ENCODE results near the gene RAB8A. TPM values are rescaled to one million over a fixed set of nuclear protein-coding genes. Genes with fewer than 3 reads are reported as not detected.

Gene RAB8A
- total RNA-seq, 2 donors from 2014 or later = 14.2 to 29.9 TPM

DNA sequence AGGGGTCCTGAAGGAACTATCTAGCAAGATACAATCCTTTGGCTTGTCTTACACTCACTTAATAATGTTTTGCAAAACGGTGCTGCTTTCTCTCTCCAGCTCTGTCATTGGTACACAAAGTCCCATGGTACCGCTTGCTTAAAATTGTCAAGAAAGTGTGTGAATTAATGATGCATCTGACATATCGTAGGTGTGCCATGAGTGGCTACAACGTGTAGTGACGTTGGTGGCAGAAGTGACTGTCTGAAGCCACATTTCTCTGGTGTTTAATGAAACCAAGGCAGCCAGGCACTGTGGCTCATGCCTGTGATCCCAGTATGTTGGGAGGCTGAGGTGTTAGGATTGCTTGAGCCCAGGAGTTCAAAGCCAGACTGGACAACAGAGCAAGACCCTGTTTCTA, 34.4 kb downstream of the RAB8A start:
- Histone ChIP-seq H3K4me3 (no peak overlapping the region), H3K4me1 (no peaks in the 10 kb centered on the region), H3K27me3 (no peaks in the 10 kb centered on the region), H3K36me3 (no peaks in the 10 kb centered on the region), H3K27ac (no peak overlapping the region), H3K9me3 (no peaks in the 10 kb centered on the region)
- DNase-seq (ENCODE audit: low spot score) = no peak
- TF ChIP-seq, protein P1, sequence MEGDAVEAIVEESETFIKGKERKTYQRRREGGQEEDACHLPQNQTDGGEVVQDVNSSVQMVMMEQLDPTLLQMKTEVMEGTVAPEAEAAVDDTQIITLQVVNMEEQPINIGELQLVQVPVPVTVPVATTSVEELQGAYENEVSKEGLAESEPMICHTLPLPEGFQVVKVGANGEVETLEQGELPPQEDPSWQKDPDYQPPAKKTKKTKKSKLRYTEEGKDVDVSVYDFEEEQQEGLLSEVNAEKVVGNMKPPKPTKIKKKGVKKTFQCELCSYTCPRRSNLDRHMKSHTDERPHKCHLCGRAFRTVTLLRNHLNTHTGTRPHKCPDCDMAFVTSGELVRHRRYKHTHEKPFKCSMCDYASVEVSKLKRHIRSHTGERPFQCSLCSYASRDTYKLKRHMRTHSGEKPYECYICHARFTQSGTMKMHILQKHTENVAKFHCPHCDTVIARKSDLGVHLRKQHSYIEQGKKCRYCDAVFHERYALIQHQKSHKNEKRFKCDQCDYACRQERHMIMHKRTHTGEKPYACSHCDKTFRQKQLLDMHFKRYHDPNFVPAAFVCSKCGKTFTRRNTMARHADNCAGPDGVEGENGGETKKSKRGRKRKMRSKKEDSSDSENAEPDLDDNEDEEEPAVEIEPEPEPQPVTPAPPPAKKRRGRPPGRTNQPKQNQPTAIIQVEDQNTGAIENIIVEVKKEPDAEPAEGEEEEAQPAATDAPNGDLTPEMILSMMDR (IDR thresholded peaks at IDR 0.05) = no peak

DNA sequence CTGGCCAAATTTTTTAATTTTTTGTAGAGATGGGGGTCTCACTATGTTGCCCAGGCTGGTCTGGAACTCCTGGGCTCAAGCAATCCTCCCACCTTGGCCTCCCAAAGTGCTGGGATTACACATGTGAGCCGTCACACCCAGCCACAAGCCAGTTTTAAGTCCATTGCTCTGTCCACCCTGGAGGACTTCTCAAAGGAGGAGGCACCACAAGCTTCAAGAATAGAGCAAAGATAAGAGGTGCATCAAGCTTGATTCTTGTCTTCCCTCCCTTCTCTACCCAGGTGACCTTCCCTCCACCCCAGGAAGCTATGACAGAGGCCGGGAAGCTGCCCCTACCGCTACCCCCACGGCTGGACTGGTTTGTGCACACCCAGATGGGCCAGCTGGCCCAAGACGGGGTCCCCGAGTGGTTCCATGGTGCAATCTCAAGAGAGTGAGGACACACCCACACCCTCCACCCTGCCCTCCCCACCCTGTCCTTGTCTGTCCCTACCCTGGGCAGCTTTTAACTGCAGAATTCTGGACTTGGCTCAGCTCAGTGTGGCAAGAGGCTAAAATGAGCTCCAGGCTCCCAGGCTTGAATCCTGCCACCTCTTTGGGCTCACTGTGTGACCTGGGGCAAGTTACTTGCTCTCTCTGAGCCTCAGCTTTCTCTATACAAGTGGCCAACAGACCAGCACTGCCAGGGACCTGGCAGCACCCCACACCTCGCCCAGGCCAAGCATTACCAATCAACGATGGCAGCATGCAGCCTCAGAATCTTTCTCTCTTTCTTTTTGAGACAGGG, 36.9 kb downstream of the RAB8A start:
- no peak overlapping the region for H3K27ac ChIP-seq
- no peaks in the 10 kb centered on the region for H3K36me3 ChIP-seq
- H3K4me3 ChIP-seq = no peak overlapping the region
- DNase-seq (ENCODE audit: low spot score) = no peak
- no peaks in the 10 kb centered on the region for H3K4me1 ChIP-seq
- TF ChIP-seq, protein P1 (IDR thresholded peaks at IDR 0.05) = no peak
- no peaks in the 10 kb centered on the region for H3K9me3 ChIP-seq
- no peaks in the 10 kb centered on the region for H3K27me3 ChIP-seq

DNA sequence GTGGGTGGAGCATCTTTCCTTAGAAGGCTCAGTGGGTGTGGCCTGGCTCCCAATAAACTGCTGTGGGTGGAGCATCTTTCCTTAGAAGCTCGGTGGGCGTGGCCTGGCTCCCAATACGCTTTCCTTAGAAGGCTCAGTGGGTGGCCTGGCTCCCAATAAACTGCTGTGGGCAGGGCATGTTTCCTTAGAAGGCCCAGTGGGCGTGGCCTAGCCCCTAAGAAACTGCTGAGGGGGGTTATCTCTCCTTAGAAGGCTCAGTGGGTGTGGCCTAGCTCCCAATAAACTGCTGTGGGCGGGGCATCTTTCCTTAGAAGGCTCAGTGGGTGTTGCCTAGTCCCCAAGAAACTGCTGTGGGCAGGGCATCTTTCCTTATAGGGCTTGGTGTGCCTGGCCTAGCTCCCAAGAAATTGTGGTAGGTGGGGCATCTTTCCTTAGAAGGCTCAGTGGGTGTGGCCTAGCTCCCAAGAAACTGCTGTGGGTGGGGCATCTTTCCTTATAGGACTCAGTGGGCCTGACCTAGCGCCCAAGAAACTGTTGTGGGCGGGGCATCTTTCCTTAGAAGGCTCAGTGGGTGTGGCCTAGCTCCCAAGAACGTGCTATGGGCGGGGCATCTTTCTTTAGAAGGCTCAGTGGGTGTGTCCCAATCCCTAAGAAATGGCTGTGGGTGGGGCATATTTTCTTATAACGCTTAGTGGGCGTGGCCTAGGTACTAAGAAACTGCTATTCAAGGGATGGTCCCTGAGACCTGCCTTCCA, 42.1 kb downstream of the RAB8A start:
- H3K4me1 ChIP-seq = no peaks in the 10 kb centered on the region

DNA sequence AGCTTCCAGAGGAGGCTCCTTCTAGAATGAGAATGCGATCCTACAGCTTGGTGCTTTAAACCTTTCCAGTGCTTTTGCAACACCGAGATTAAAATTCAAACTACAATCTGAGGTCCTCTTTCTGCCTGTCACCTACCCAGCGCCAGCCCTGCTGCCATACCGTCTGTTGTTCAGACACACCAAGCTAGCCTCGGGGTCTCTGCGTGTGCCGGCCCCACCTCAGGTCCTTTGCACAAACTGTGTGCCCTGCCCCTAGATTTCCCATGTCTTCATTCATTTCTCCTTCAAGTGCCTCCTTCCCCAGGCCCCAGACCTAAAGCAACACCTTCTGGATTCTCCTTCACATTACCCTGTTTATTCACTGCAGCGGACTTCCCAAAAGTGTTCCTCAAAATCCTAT, 42.9 kb downstream of the RAB8A start:
- H3K9me3 ChIP-seq = no peaks in the 10 kb centered on the region
- H3K27ac ChIP-seq = no peak overlapping the region
- no peaks in the 10 kb centered on the region for H3K27me3 ChIP-seq
- H3K36me3 ChIP-seq = no peaks in the 10 kb centered on the region
- H3K4me3 ChIP-seq = no peak overlapping the region
- no peak for DNase-seq (ENCODE audit: low spot score)
- no peaks in the 10 kb centered on the region for H3K4me1 ChIP-seq
- TF ChIP-seq, protein P1 (IDR thresholded peaks at IDR 0.05) = no peak

More for the DNA sequence above, 42.1 kb downstream of the RAB8A start:
- no peak overlapping the region for H3K27ac ChIP-seq
- no peak overlapping the region for H3K4me3 ChIP-seq
- no peaks in the 10 kb centered on the region for H3K9me3 ChIP-seq
- DNase-seq (ENCODE audit: low spot score) = no peak
- H3K36me3 ChIP-seq = no peaks in the 10 kb centered on the region
- H3K27me3 ChIP-seq = no peaks in the 10 kb centered on the region
- TF ChIP-seq, protein P1 (IDR thresholded peaks at IDR 0.05) = no peak

DNA sequence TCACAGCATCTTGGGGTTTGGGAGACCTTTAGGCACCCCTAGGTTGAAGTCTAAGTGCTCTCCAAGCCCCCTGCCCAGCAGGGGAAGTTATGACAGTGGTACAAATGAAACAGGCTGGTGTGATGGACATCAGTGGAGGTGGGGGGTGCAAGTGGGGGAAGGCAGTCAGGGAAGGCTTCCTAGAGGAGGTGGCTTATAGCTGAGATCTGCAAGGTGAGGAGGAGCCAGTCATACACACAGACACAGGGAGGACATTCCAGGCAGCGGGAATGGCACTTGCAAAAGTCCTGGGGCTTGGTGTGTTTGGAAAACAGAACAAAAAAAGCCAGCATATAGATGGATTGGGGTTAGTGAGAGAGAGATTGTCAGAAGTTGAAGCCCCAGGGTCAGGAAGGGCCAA, 43.4 kb downstream of the RAB8A start:
- H3K9me3 ChIP-seq = no peaks in the 10 kb centered on the region
- no peak for DNase-seq (ENCODE audit: low spot score)
- TF ChIP-seq, protein P1 (IDR thresholded peaks at IDR 0.05) = no peak
- no peaks in the 10 kb centered on the region for H3K36me3 ChIP-seq
- H3K4me3 ChIP-seq = no peak overlapping the region
- H3K27ac ChIP-seq = no peak overlapping the region
- H3K4me1 ChIP-seq = no peaks in the 10 kb centered on the region
- no peaks in the 10 kb centered on the region for H3K27me3 ChIP-seq

Data from right atrium auricular region (tissue), 2 donors.